GM04504 (cell line): ENCODE results near the gene SLC35B3.

Experiments
- DNase-seq: peaks from one replicate; pipeline ENCODE4 v3.0.0-alpha.2; 2012; ENCODE audit warnings: low read depth

Gene SLC35B3

GRCh38 chr6:8414844-8415243 is 20.5 kb downstream of the SLC35B3 start:
- DNase-seq: no peak

- DNase-seq: peak; percentile 14
Measured at GRCh38 chr6:8405946-8406345, 29.4 kb downstream of the SLC35B3 start.

- DNase-seq: no peak
Measured at GRCh38 chr6:8402546-8402945, 32.8 kb downstream of the SLC35B3 start.

GRCh38 chr6:8400663-8401062 is 34.7 kb downstream of the SLC35B3 start:
- DNase-seq: no peak

GRCh38 chr6:8392569-8392968 is 42.8 kb downstream of the SLC35B3 start:
- DNase-seq: no peak

- DNase-seq: no peak
Measured at GRCh38 chr6:8391934-8392333, 43.4 kb downstream of the SLC35B3 start.

GRCh38 chr6:8389036-8389818 is 46.1 kb downstream of the SLC35B3 start:
- DNase-seq: no peak

GRCh38 chr6:8387942-8388437 is 47.4 kb downstream of the SLC35B3 start:
- no peak for DNase-seq

- no peak for DNase-seq
Measured at GRCh38 chr6:8383584-8383983, 51.8 kb downstream of the SLC35B3 start.

GRCh38 chr6:8382434-8382833 is 52.9 kb downstream of the SLC35B3 start:
- DNase-seq: no peak

GRCh38 chr6:8375916-8376315 is 59.4 kb downstream of the SLC35B3 start:
- DNase-seq: no peak
